Suprapubic skin (tissue), 4 donors: ENCODE data around the gene SNRNP70.

Experiments used
- EP300 ChIP-seq: sonication (generic); formaldehyde crosslinking; IDR thresholded peaks from one replicate; pipeline ENCODE4 v1.6.1; 2017; ENCODE audit warnings: antibody characterized with exemption
- POLR2A ChIP-seq, 2 donors: fragments of 450-650 bp; IDR thresholded peaks; one replicate each; pipeline ENCODE4 v1.6.1; 2017; ENCODE audit warnings: antibody characterized with exemption in 2 of 2, mild to moderate bottlenecking in 2 of 2, moderate library complexity in 2 of 2
- POLR2AphosphoS5 ChIP-seq, 3 donors: sonication (generic); formaldehyde crosslinking; IDR thresholded peaks; one replicate each; pipeline ENCODE4 v1.6.1; 2017; ENCODE audit warnings: antibody characterized with exemption in 3 of 3
- TF ChIP-seq, protein P1 (sequence below), 2 donors: fragments of 200-600 bp in 1 of 2; fragments of 450-650 bp in 1 of 2; sonication (generic) in 1 of 2; IDR thresholded peaks; one replicate each; pipeline ENCODE4 v1.5.1; 2016 to 2019; ENCODE audit warnings: antibody characterized with exemption in 2 of 2, mild to moderate bottlenecking in 1 of 2, moderate library complexity in 1 of 2

DNA sequence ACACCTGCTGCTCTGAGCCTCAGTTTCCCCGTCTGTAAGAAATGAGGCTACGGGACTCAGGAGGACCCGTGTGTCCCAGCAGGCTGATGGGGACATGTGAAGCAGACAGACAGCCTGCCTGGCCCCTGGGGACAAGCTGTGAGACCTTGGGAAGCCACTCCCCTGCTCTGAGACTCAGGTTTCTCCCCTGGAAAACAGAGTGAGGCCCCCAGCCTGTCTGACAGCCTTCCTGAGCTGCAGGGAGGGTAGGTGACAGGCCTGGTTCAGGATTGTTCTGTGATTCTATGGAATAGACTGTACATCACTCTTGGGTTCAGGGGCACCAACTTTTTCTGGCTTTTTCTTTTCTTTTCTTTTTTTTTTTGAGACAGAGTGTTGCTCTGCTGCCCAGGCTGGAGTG, 17.7 kb upstream of the SNRNP70 start:
- TF ChIP-seq, protein P1, sequence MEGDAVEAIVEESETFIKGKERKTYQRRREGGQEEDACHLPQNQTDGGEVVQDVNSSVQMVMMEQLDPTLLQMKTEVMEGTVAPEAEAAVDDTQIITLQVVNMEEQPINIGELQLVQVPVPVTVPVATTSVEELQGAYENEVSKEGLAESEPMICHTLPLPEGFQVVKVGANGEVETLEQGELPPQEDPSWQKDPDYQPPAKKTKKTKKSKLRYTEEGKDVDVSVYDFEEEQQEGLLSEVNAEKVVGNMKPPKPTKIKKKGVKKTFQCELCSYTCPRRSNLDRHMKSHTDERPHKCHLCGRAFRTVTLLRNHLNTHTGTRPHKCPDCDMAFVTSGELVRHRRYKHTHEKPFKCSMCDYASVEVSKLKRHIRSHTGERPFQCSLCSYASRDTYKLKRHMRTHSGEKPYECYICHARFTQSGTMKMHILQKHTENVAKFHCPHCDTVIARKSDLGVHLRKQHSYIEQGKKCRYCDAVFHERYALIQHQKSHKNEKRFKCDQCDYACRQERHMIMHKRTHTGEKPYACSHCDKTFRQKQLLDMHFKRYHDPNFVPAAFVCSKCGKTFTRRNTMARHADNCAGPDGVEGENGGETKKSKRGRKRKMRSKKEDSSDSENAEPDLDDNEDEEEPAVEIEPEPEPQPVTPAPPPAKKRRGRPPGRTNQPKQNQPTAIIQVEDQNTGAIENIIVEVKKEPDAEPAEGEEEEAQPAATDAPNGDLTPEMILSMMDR (IDR thresholded peaks at IDR 0.05): no peak
- TF ChIP-seq POLR2AphosphoS5 (IDR thresholded peaks at IDR 0.05): no peak
- TF ChIP-seq EP300: no peak
- no peak for TF ChIP-seq POLR2A (IDR thresholded peaks at IDR 0.05)
